ENCODE data around the gene DENND6B.

DNA sequence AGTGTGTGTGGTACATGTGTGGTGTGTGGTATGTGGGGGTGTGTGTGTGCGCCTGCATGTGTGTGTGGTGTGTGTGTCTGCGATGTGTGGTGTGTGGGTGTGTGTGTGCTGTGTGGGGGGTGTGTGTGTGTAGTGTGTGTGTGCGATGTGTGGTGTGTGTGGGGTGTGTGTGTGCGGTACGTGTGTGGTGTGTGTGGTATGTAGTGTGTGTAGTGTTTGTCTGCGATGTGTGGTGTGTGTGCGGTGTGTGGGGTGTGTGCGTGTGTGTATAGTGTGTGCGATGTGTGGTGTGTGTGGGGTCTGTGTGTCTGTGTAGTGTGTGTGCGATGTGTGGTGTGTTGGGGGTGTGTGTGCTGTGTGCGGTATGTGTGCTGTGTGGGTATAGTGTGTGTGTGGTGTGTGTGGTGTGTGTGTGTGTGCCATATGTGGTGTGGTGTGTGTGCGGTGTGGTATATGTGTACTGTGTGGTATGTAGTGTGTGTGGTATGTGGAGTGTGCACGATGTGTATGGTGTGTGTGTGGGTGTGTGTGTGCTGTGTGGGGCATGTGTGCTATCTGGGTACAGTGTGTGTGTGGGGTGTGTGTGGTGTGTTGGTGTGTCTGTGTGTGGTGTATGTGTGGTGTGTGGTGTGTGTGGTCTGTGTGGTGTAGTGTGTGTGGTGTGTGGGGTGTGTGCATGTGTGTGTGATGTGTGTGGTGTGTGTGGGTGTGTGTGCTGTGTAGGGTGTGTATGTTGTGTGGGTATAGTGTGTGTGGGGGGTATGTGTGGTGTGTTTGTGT lies 10.6 kb upstream of the DENND6B start:
- TF ChIP-seq EP300 (conservative IDR thresholded peaks at IDR 0.05; ENCODE audit: poor library complexity, severe bottlenecking) (no peak), POLR2AphosphoS5 (IDR thresholded peaks at IDR 0.05) (no peak), TAF1 (IDR thresholded peaks at IDR 0.05; ENCODE audit: low read depth) (no peak), EZH2 (IDR thresholded peaks at IDR 0.05; ENCODE audit: borderline replicate concordance, insufficient read depth, low read length, poor library complexity, severe bottlenecking) (no peak)
- TF ChIP-seq, protein P1, sequence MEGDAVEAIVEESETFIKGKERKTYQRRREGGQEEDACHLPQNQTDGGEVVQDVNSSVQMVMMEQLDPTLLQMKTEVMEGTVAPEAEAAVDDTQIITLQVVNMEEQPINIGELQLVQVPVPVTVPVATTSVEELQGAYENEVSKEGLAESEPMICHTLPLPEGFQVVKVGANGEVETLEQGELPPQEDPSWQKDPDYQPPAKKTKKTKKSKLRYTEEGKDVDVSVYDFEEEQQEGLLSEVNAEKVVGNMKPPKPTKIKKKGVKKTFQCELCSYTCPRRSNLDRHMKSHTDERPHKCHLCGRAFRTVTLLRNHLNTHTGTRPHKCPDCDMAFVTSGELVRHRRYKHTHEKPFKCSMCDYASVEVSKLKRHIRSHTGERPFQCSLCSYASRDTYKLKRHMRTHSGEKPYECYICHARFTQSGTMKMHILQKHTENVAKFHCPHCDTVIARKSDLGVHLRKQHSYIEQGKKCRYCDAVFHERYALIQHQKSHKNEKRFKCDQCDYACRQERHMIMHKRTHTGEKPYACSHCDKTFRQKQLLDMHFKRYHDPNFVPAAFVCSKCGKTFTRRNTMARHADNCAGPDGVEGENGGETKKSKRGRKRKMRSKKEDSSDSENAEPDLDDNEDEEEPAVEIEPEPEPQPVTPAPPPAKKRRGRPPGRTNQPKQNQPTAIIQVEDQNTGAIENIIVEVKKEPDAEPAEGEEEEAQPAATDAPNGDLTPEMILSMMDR (IDR thresholded peaks at IDR 0.05; ENCODE audit: poor library complexity, severe bottlenecking): no peak
- TF ChIP-seq, protein P2, sequence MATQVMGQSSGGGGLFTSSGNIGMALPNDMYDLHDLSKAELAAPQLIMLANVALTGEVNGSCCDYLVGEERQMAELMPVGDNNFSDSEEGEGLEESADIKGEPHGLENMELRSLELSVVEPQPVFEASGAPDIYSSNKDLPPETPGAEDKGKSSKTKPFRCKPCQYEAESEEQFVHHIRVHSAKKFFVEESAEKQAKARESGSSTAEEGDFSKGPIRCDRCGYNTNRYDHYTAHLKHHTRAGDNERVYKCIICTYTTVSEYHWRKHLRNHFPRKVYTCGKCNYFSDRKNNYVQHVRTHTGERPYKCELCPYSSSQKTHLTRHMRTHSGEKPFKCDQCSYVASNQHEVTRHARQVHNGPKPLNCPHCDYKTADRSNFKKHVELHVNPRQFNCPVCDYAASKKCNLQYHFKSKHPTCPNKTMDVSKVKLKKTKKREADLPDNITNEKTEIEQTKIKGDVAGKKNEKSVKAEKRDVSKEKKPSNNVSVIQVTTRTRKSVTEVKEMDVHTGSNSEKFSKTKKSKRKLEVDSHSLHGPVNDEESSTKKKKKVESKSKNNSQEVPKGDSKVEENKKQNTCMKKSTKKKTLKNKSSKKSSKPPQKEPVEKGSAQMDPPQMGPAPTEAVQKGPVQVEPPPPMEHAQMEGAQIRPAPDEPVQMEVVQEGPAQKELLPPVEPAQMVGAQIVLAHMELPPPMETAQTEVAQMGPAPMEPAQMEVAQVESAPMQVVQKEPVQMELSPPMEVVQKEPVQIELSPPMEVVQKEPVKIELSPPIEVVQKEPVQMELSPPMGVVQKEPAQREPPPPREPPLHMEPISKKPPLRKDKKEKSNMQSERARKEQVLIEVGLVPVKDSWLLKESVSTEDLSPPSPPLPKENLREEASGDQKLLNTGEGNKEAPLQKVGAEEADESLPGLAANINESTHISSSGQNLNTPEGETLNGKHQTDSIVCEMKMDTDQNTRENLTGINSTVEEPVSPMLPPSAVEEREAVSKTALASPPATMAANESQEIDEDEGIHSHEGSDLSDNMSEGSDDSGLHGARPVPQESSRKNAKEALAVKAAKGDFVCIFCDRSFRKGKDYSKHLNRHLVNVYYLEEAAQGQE (IDR thresholded peaks at IDR 0.05; ENCODE audit: borderline replicate concordance): no peak
